CD4-positive, alpha-beta T cell treated with Interleukin-17A for 4 hours (primary cell): ENCODE measurements around the gene SLC2A4RG.
A peak's percentile ranks its signal among the peaks of the same experiment; 100 is the strongest.

Source experiments
- DNase-seq: peaks from one replicate; pipeline ENCODE4 v3.0.0-alpha.2; 2020; ENCODE audit warnings: mixed read lengths

Gene SLC2A4RG

GRCh38 chr20:63778034-63778752, 38.6 kb downstream of the SLC2A4RG start:
- no peak for DNase-seq

GRCh38 chr20:63778857-63779256, 39.3 kb downstream of the SLC2A4RG start:
- no peak for DNase-seq

- DNase-seq = no peak
These were observed 41.6 kb downstream of the SLC2A4RG start for GRCh38 chr20:63781181-63781580.

GRCh38 chr20:63782051-63782471, 42.5 kb downstream of the SLC2A4RG start:
- DNase-seq = peak; percentile 85

GRCh38 chr20:63782521-63782971, 43.0 kb downstream of the SLC2A4RG start:
- peak; percentile 36 for DNase-seq

GRCh38 chr20:63783970-63784369, 44.4 kb downstream of the SLC2A4RG start:
- DNase-seq = no peak

GRCh38 chr20:63785691-63786131, 46.1 kb downstream of the SLC2A4RG start:
- no peak for DNase-seq

- no peak for DNase-seq
These were observed 47.7 kb downstream of the SLC2A4RG start for GRCh38 chr20:63787302-63787701.

GRCh38 chr20:63787749-63788148, 48.2 kb downstream of the SLC2A4RG start:
- DNase-seq = no peak

GRCh38 chr20:63789836-63790571, 50.4 kb downstream of the SLC2A4RG start:
- no peak for DNase-seq

- no peak for DNase-seq
These were observed 51.1 kb downstream of the SLC2A4RG start for GRCh38 chr20:63790572-63791168.

GRCh38 chr20:63791497-63792156, 52.1 kb downstream of the SLC2A4RG start:
- no peak for DNase-seq

- no peak for DNase-seq
These were observed 53.3 kb downstream of the SLC2A4RG start for GRCh38 chr20:63792866-63793265.
